IPS-NIHi11 (cell line): Measurements from ENCODE around the gene TCFL5.
A peak's percentile ranks its signal among the peaks of the same experiment; 100 is the strongest.

Source experiments
- DNase-seq: peaks from one replicate; pipeline ENCODE4 v3.0.0; 2012; ENCODE audit warnings: mixed read lengths, low spot score

The TCFL5 gene

DNA sequence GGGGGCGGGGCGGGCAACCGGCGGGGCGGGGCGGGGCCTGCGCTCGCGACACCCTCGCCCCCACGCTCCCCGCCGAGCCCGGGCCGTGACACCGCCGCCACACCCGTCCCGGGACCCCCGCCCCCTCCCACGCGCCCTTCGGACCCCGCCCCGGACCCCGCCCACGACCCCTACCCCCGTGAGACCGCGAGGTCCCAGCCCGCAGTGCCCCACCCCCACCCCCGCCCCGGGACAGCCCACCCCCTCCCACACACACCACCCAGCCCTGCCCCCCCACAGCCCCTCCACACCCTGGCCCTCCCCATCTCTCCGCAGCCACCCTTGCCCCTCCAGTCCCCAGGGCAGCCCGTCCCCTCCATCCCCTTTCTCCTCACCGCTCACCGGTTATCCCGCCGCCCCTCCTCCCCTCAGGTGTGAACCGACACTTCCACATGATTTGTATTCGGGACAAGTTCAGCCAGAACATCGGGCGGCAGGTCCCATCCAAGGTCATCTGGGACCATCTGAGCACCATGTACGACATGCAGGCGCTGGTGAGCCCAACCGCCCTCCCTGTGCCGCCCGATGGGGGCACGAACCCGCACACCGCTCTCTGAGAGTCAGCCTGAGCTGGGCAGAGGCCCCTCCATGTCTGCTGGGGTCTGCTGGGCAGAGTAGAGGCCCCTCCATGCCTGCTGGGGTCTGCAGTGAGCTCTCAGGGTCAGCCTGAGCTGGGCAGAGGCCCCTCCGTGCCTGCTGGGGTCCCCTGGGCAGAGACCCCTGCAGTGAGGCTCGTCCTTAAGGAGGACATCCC lies 64.7 kb downstream of the TCFL5 start:
- DNase-seq, result peak; percentile 66

- no peak for DNase-seq
Observed at GRCh38 chr20:62795023-62795761, 66.4 kb downstream of the TCFL5 start.

DNA sequence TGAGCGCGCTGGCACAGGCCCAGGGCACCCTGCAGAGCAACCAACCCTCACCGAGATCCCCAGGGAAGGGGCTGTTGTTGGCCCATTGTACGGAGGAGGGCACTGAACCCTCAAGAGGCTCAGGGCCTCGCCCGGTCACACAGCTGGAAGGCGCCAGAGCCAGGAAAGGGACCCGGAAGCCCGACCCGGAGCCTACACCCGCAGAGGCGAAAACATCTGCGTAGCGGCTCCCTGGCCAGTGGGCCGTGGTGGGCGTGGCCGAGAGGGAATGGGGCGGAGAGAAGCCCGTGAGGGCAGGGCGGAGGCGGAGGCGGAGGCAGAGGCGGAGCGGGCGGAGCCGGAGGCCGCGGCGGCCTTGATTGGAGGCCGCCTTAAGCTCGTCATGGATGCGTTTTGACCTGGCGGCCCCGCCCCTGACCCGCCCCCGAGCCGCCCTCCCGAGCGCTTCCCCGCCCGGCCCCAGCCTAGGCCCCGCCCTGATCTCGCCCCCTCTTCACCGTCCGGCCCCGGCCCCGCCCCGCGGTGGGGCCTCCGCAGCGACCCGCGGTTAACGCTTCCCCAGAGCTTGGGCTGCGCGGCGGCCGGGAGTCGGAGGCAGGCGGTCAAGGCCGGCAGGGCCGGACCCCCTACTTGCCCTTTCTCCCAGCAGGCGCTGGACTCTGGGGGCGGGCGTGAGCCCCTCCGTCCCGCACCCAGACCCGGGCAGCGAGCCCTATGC lies 67.5 kb downstream of the TCFL5 start:
- peak; percentile 93 for DNase-seq

GRCh38 chr20:62793757-62794006 lies 67.9 kb downstream of the TCFL5 start:
- DNase-seq, result no peak

DNA sequence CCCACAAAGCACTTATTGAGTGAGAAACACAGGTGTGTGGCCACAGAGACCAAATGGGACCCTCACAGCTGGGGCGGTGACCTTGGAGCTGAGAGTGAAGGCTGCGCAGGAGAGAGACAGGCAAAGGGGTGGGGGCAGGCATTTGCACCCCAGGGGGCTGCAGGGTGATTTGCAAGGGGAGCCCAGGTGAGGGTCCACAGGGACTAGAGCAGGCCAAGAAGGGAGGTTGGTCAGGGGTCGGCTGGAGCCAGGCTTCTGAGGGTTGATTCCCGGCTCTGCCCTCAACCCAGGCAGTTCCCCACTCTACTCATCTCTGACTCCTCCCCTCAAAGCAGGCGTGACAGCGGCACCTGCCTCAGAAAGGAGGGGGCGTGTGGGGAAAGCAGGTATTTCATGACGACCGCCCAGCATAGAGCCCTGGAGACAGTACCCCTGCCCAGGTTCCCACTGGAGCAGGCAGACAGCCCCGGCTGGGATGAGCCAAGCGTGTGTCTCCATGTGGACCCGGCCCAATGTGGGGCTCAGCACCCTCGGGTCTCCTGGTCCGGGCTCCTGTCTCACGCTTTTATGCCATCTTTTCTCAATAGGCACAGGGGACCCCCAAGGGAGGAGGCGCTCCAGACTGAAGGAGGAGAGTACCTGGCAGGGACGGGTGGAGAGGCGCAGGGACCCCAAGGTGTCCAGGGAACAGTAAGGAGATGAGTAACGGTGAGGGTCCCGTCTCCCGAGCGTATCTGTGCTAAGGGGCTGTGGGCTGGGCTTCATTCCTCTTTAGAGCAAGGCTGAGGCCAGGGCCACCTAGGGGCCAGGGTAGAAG lies 68.5 kb downstream of the TCFL5 start:
- no peak for DNase-seq

- no peak for DNase-seq
Observed at GRCh38 chr20:62792182-62792939, 69.3 kb downstream of the TCFL5 start.

DNA sequence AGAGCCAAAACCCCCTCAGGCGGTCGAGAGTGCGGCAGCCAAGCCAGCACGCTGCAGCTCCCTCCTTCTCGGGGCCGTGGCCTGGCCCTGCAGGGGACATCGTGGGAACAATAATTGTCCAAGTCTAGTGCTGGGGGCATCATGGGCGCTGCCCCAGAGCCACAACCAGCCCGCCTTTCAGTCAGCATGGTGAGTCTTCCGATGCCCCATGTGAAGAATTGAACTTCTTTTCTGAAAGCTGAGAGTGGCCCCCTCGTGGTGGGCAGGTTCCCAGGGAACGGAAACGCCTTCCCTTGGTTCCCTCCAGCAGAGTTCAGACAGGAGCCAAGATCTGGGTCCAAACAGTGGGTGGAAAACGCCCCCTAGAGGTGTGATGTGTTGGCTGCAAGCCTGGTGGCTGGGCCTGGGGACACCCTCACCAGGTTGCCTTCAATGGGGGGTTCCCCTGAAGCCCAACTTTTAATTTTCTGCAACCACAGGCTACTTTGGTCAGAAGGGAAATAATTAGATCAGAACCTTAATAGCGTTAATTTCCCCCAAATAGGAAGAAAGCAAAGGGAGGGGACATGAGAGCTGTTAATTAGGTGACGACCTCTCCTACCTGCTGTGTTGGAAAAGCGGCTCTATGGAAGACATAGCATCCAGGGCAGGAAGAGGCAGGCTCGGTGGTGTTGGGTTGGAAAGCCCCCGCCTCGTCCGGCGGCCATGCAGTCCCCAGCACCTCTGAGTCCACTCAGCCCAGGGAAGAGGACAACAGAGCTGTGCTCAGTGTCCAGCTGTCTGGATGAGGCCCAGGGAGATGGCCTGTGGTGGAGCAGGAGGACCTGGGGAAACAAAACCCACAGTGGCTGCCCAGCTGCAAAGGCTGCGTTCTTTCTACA lies 70.1 kb downstream of the TCFL5 start:
- peak; percentile 78 for DNase-seq
